Head of caudate nucleus (tissue), 42 donors: ENCODE results near the gene PARVG.

Source experiments
- DNase-seq, 42 donors: peaks; one replicate each; pipeline versions ENCODE4 v3.0.0 to v3.0.0-alpha.2; 2020 to 2021; ENCODE audit warnings: mixed read lengths in 7 of 42
- intact Hi-C: fragments of 100-400 bp; cut with DNase I; formaldehyde crosslinking; loops from one replicate; pipeline ENCODE4 v1.15.0; 2022

Gene PARVG

GRCh38 chr22:44173154-44173553, 7.6 kb upstream of the PARVG start:
- no peak for DNase-seq
- intact Hi-C loops = no loop called here

- intact Hi-C loops = no loop called here
Measured at GRCh38 chr22:44175676-44176075, 5.0 kb upstream of the PARVG start.

GRCh38 chr22:44179196-44179988, 1.3 kb upstream of the PARVG start:
- no peak for DNase-seq
- intact Hi-C loops = no loop called here

More at GRCh38 chr22:44175676-44176075, 5.0 kb upstream of the PARVG start:
- no peak for DNase-seq

- intact Hi-C loops = no loop called here
- no peak for DNase-seq
Measured at GRCh38 chr22:44179989-44180705, 578 bp upstream of the PARVG start.

- intact Hi-C loops = no loop called here
- peak in 13 of 42 donors; percentile 19 to 57 (median 30) for DNase-seq
Measured at GRCh38 chr22:44181033-44181911, 547 bp downstream of the PARVG start.

- no peak for DNase-seq
- intact Hi-C loops = no loop called here
Measured at GRCh38 chr22:44181912-44182587, 1.3 kb downstream of the PARVG start.

- intact Hi-C loops = no loop called here
- peak in 38 of 42 donors; percentile 14 to 72 (median 44) for DNase-seq
Measured at GRCh38 chr22:44182588-44183286, 2.0 kb downstream of the PARVG start.

GRCh38 chr22:44183287-44183588, 2.5 kb downstream of the PARVG start:
- DNase-seq = no peak

GRCh38 chr22:44184006-44184405, 3.3 kb downstream of the PARVG start:
- intact Hi-C loops = no loop called here
- no peak for DNase-seq

More at GRCh38 chr22:44183287-44183588, 2.5 kb downstream of the PARVG start:
- intact Hi-C loops = no loop called here

- intact Hi-C loops = no loop called here
- DNase-seq = no peak
Measured at GRCh38 chr22:44185237-44186120, 4.8 kb downstream of the PARVG start.

GRCh38 chr22:44186121-44186510, 5.4 kb downstream of the PARVG start:
- no peak for DNase-seq
- intact Hi-C loops = no loop called here

GRCh38 chr22:44186737-44187136, 6.0 kb downstream of the PARVG start:
- intact Hi-C loops = no loop called here
- peak in 1 of 42 donors; percentile 13 for DNase-seq

GRCh38 chr22:44187652-44188230, 7.0 kb downstream of the PARVG start:
- no peak for DNase-seq
- intact Hi-C loops = no loop called here

GRCh38 chr22:44188316-44188715, 7.6 kb downstream of the PARVG start:
- peak in 1 of 42 donors; percentile 2 for DNase-seq
- intact Hi-C loops = no loop called here

GRCh38 chr22:44188986-44189630, 8.4 kb downstream of the PARVG start:
- intact Hi-C loops = no loop called here
- peak in 3 of 42 donors; percentile 7 to 14 (median 12) for DNase-seq

- peak in 3 of 42 donors; percentile 10 to 26 (median 12) for DNase-seq
- intact Hi-C loops = no loop called here
Measured at GRCh38 chr22:44190381-44190976, 9.8 kb downstream of the PARVG start.
